ENCODE measurements around the gene RBM26. TPM values are rescaled to one million over a fixed set of nuclear protein-coding genes. Genes with fewer than 3 reads are reported as not detected.

RBM26 gene
- total RNA-seq, 1 donor from 2014 or later, result 20.6 TPM

GRCh38 chr13:79309690-79310089 is 96.4 kb downstream of the RBM26 start:
- Histone ChIP-seq H3K9me3 (replicated peaks) (peaks cover under 1% of the 10 kb centered on the region), H3K27ac (replicated peaks) (no peak overlapping the region), H3K36me3 (no peaks in the 10 kb centered on the region), H3K27me3 (ENCODE audit: low read depth) (no peaks in the 10 kb centered on the region), H3K4me3 (no peak overlapping the region), H3K4me1 (peaks cover 15% of the 10 kb centered on the region)
- DNase-seq, result no peak
- TF ChIP-seq, protein P1, sequence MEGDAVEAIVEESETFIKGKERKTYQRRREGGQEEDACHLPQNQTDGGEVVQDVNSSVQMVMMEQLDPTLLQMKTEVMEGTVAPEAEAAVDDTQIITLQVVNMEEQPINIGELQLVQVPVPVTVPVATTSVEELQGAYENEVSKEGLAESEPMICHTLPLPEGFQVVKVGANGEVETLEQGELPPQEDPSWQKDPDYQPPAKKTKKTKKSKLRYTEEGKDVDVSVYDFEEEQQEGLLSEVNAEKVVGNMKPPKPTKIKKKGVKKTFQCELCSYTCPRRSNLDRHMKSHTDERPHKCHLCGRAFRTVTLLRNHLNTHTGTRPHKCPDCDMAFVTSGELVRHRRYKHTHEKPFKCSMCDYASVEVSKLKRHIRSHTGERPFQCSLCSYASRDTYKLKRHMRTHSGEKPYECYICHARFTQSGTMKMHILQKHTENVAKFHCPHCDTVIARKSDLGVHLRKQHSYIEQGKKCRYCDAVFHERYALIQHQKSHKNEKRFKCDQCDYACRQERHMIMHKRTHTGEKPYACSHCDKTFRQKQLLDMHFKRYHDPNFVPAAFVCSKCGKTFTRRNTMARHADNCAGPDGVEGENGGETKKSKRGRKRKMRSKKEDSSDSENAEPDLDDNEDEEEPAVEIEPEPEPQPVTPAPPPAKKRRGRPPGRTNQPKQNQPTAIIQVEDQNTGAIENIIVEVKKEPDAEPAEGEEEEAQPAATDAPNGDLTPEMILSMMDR (IDR thresholded peaks at IDR 0.05; ENCODE audit: borderline replicate concordance), result no peak
- intact Hi-C loops (cut with micrococcal nuclease), result no loop called here

DNA sequence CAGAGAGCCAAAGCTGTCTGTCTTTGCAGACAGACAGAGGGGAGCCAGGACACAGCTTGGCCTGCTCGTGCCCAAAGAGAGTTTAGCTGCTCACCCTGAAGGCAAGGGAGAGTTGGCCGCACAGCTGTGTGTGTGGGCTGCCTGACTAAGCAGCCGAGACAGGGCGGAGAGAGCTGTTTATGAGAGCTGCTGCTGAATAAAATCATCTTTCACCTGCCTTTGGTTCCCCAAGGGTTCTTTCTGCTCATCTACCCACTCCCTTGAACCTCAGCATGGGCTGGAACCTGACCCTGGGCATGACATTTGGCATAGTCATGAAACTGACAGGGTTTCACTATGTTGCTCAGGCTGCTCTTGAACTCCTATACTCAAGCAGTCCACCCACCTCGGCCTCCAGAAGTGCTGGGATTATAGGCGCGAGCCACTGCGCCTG is 98.2 kb downstream of the RBM26 start:
- intact Hi-C loops (cut with micrococcal nuclease), result no loop called here
- H3K27ac ChIP-seq (replicated peaks), result no peak overlapping the region

DNA sequence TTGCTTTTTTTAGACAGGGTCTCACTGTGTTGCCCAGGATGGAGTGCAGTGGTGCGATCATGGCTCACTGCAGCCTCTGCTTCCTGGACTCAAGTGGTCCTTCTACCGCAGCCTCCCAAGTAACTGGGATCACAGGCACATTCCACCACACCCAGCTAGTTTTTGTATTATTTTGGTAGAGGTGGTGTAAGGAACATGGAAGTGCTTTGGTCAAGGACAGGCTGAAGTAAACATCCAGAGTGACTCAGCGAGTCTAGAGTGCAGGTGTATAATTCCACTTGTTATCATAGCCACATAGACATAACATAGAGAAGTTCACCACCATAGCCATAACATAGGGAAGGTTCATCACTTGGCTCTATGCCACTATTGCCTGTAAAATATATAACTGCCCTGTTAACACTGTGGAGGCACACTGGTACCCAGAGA is 98.6 kb downstream of the RBM26 start:
- no peaks in the 10 kb centered on the region for H3K36me3 ChIP-seq
- no peak overlapping the region for H3K27ac ChIP-seq (replicated peaks)
- H3K27me3 ChIP-seq (ENCODE audit: low read depth), result no peaks in the 10 kb centered on the region
- peaks cover 4% of the 10 kb centered on the region for H3K4me1 ChIP-seq
- intact Hi-C loops (cut with micrococcal nuclease), result no loop called here
- TF ChIP-seq, protein P1 (IDR thresholded peaks at IDR 0.05; ENCODE audit: borderline replicate concordance), result no peak
- no peak overlapping the region for H3K4me3 ChIP-seq
- H3K9me3 ChIP-seq (replicated peaks), result peaks cover 5% of the 10 kb centered on the region
- no peak for DNase-seq

More for the DNA sequence above, 98.2 kb downstream of the RBM26 start:
- Histone ChIP-seq H3K36me3 (no peaks in the 10 kb centered on the region), H3K27me3 (ENCODE audit: low read depth) (no peaks in the 10 kb centered on the region), H3K4me3 (no peak overlapping the region), H3K9me3 (replicated peaks) (peaks cover 5% of the 10 kb centered on the region), H3K4me1 (peaks cover 4% of the 10 kb centered on the region)
- TF ChIP-seq, protein P1 (IDR thresholded peaks at IDR 0.05; ENCODE audit: borderline replicate concordance), result no peak
- DNase-seq, result no peak

DNA sequence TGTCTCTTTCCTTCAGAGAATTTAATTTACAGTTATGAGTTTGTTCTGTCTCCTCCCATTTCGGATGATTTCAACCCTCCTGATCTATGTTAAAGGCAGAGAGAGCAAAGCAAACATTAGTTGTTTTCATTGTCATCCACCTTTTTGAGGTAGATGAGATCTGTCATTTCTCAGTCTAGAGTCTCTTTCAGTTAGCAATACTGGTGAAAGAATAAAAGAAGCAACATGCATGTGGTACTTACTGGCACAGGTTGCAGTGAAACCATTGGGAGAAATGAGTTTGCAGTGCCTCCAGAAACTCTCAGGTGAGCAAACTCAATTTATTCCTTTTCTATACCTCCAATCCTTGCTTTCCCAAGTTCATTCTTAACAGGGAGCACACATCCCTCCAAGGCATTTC is 99.4 kb downstream of the RBM26 start:
- no peaks in the 10 kb centered on the region for H3K27me3 ChIP-seq (ENCODE audit: low read depth)
- H3K27ac ChIP-seq (replicated peaks), result no peak overlapping the region
- H3K4me3 ChIP-seq, result no peak overlapping the region
- DNase-seq, result no peak
- H3K4me1 ChIP-seq, result peaks cover 4% of the 10 kb centered on the region
- H3K36me3 ChIP-seq, result no peaks in the 10 kb centered on the region
- peaks cover 5% of the 10 kb centered on the region for H3K9me3 ChIP-seq (replicated peaks)
- intact Hi-C loops (cut with micrococcal nuclease), result no loop called here
- TF ChIP-seq, protein P1 (IDR thresholded peaks at IDR 0.05; ENCODE audit: borderline replicate concordance), result no peak

- DNase-seq, result no peak
- Histone ChIP-seq H3K4me3 (no peak overlapping the region), H3K27me3 (ENCODE audit: low read depth) (peaks cover 29% of the 10 kb centered on the region), H3K27ac (replicated peaks) (no peak overlapping the region), H3K36me3 (no peaks in the 10 kb centered on the region), H3K4me1 (no peaks in the 10 kb centered on the region), H3K9me3 (replicated peaks) (peaks cover 7% of the 10 kb centered on the region)
- intact Hi-C loops (cut with micrococcal nuclease), result no loop called here
- TF ChIP-seq, protein P1 (IDR thresholded peaks at IDR 0.05; ENCODE audit: borderline replicate concordance), result no peak
Observed at GRCh38 chr13:79297128-79297527, 108.9 kb downstream of the RBM26 start.

All from left ventricle myocardium inferior (tissue), 1 donor.